HFFc6 (cell line): ENCODE measurements around the gene CALHM1. TPM values are rescaled to one million over a fixed set of nuclear protein-coding genes. Genes with fewer than 3 reads are reported as not detected.

Experiments used
- DNase-seq: peaks from one replicate; pipeline ENCODE4 v3.0.0-alpha.2; 2018
- H3K27ac Mint-ChIP-seq: 2 replicates; pipeline ENCODE4 v1.8.0; 2020; ENCODE audit warnings: mild to moderate bottlenecking, mixed read lengths
- H3K27me3 Mint-ChIP-seq: 2 replicates; pipeline ENCODE4 v1.8.0; 2021; ENCODE audit warnings: mild to moderate bottlenecking, moderate library complexity, mixed read lengths; ENCODE audit not compliant: insufficient read depth
- H3K36me3 Mint-ChIP-seq: 2 replicates; pipeline ENCODE4 v1.8.0; 2021; ENCODE audit warnings: low read depth, mixed read lengths
- H3K4me1 Mint-ChIP-seq: 2 replicates; pipeline ENCODE4 v1.8.0; 2020; ENCODE audit warnings: low read depth, mixed read lengths
- H3K4me3 Mint-ChIP-seq: 2 replicates; pipeline ENCODE4 v1.8.0; 2020; ENCODE audit warnings: mild to moderate bottlenecking, moderate library complexity, mixed read lengths
- H3K9me3 Mint-ChIP-seq: 2 replicates; pipeline ENCODE4 v1.8.0; 2020; ENCODE audit warnings: mild to moderate bottlenecking, mixed read lengths
- CTCF ChIP-seq: fragments of 200-600 bp; sonication (generic); IDR thresholded peaks from 2 replicates; pipeline ENCODE4 v1.5.0; 2021; ENCODE audit warnings: antibody characterized with exemption, mild to moderate bottlenecking
- total RNA-seq, 6 experiments: library from RNA; stranded (reverse); fragmentation: NEBNext Ultra II Directional; extraction: Animal tissue kit (Norgen Biotek cat#: 25700); gene quantifications; 2 replicates in 1 of 6; 3 replicates in 5 of 6; pipeline ENCODE4 v1.2.3, GENCODE V29; 2021

Gene CALHM1
- total RNA-seq, 6 experiments from 2014 or later, result not detected

- Mint-ChIP-seq H3K27me3 (peaks cover 8% of the 10 kb centered on the region), H3K36me3 (peaks cover 50% of the 10 kb centered on the region), H3K9me3 (no peaks in the 10 kb centered on the region), H3K4me3 (no peak overlapping the region), H3K4me1 (peaks cover 68% of the 10 kb centered on the region), H3K27ac (peak overlapping the region; percentile 83)
- DNase-seq, result no peak
- no peak for TF ChIP-seq CTCF
Observed at GRCh38 chr10:103447187-103447586, 11.5 kb downstream of the CALHM1 start.

GRCh38 chr10:103445767-103446567 lies 12.7 kb downstream of the CALHM1 start:
- Mint-ChIP-seq H3K36me3 (peaks cover 57% of the 10 kb centered on the region), H3K27me3 (peaks cover 8% of the 10 kb centered on the region), H3K27ac (peak overlapping the region; percentile 97), H3K9me3 (no peaks in the 10 kb centered on the region), H3K4me1 (peaks cover 72% of the 10 kb centered on the region), H3K4me3 (peak overlapping the region; percentile 46)
- peak; percentile 74 for DNase-seq
- TF ChIP-seq CTCF, result no peak

- no peak for DNase-seq
- H3K27ac Mint-ChIP-seq, result peak overlapping the region; percentile 97
- peaks cover 57% of the 10 kb centered on the region for H3K36me3 Mint-ChIP-seq
- TF ChIP-seq CTCF, result no peak
- peaks cover 8% of the 10 kb centered on the region for H3K27me3 Mint-ChIP-seq
- peaks cover 69% of the 10 kb centered on the region for H3K4me1 Mint-ChIP-seq
- no peaks in the 10 kb centered on the region for H3K9me3 Mint-ChIP-seq
- H3K4me3 Mint-ChIP-seq, result no peak overlapping the region
Observed at GRCh38 chr10:103445366-103445765, 13.3 kb downstream of the CALHM1 start.

GRCh38 chr10:103444478-103444877 lies 14.2 kb downstream of the CALHM1 start:
- H3K4me1 Mint-ChIP-seq, result peaks cover 64% of the 10 kb centered on the region
- H3K36me3 Mint-ChIP-seq, result peaks cover 57% of the 10 kb centered on the region
- peaks cover 8% of the 10 kb centered on the region for H3K27me3 Mint-ChIP-seq
- no peak for DNase-seq
- no peaks in the 10 kb centered on the region for H3K9me3 Mint-ChIP-seq
- peak overlapping the region; percentile 97 for H3K27ac Mint-ChIP-seq
- H3K4me3 Mint-ChIP-seq, result no peak overlapping the region
- no peak for TF ChIP-seq CTCF

DNA sequence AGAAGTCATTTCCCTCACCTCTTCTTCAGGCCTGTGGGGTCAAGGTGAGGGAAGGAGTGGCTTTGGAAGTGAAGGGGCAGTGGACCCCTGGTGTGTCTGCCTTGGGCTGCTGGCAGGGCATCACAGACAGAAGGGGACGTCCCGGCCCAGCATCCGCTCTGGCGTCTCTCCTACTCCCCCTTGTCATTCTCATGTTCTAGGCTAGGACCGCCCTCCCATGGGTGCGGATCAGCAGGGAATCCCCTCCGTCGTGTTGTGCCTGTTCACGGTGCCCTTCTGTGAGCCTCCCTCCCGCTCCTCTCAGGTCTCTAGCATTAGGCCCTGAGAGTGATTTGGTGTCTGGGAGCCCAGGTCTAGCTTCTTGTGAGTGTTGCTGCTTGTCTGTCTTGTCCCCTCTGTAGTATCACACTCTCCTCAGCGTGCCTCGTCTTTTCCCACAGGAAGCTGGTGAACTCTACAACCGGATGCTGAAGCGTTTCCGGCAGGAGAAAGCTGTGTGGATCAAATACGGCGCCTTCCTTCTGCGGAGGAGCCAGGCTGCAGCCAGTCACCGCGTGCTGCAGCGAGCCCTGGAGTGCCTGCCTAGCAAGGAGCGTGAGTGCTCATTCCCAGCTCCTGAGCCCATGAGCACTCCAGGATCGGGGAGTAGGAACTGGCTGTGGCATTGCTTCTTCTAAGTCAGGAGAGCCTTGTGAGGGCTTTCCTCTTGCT lies 15.1 kb downstream of the CALHM1 start:
- no peaks in the 10 kb centered on the region for H3K9me3 Mint-ChIP-seq
- peak overlapping the region; percentile 24; the same call in 1 of the 2 replicates for H3K27ac Mint-ChIP-seq
- H3K36me3 Mint-ChIP-seq, result peaks cover 52% of the 10 kb centered on the region

More for the DNA sequence above, 15.1 kb downstream of the CALHM1 start:
- Mint-ChIP-seq H3K4me3 (no peak overlapping the region), H3K27me3 (peaks cover 8% of the 10 kb centered on the region), H3K4me1 (peaks cover 56% of the 10 kb centered on the region)
- no peak for DNase-seq
- no peak for TF ChIP-seq CTCF
